NT2/D1 (cell line): Measurements from ENCODE around the gene NXPE3.

Experiments
- SUZ12 ChIP-seq: IDR thresholded peaks from 2 replicates; pipeline ENCODE4 v1.6.1; 2011; ENCODE audit not compliant: insufficient read length, insufficient read depth; ENCODE audit errors: extremely low read depth
- YY1 ChIP-seq: IDR thresholded peaks from 2 replicates; pipeline ENCODE4 v1.6.1; 2011; ENCODE audit not compliant: insufficient read length, insufficient read depth
- ZNF274 ChIP-seq: IDR thresholded peaks from 2 replicates; pipeline ENCODE4 v1.6.1; 2011; ENCODE audit warnings: mild to moderate bottlenecking, low read depth, low read length

- TF ChIP-seq ZNF274 (no peak), SUZ12 (no peak), YY1 (no peak)
Measured at GRCh38 chr3:101842935-101843330, 63.9 kb downstream of the NXPE3 start.
